H1 (cell line): ENCODE results near the gene NRP2. TPM values are rescaled to one million over a fixed set of nuclear protein-coding genes. Genes with fewer than 3 reads are reported as not detected.

Source experiments
- KDM5A ChIP-seq: fragments of 200-600 bp; IDR thresholded peaks from 2 replicates; pipeline ENCODE4 v1.7.1; 2012; ENCODE audit warnings: mild to moderate bottlenecking, low read length, inconsistent platforms, mixed read lengths
- SAP30 ChIP-seq: fragments of 300-600 bp; sonication (generic); IDR thresholded peaks from 2 replicates; pipeline ENCODE4 v1.7.1; 2012; ENCODE audit warnings: low read length, moderate library complexity, mild to moderate bottlenecking, inconsistent platforms; ENCODE audit not compliant: insufficient read depth, insufficient replicate concordance
- TBP ChIP-seq: IDR thresholded peaks from 2 replicates; pipeline ENCODE4 v1.6.1; 2011; ENCODE audit warnings: low read depth, low read length, improper control_type of control experiment
- polyA plus RNA-seq, 7 experiments: library from polyadenylated mRNA; depleted of rRNA in 3 of 7; stranded (reverse) in 5 of 7; unstranded in 2 of 7; fragments of >200 nt in 5 of 7; fragments of 200-250 nt in 2 of 7; gene quantifications; 1 replicate in 5 of 7; 2 replicates in 1 of 7; 4 replicates in 1 of 7; pipeline versions ENCODE4 v1.2.1 to v1.2.3, GENCODE V29; 2011 to 2013; ENCODE audit warnings: missing spikeins in 2 of 7, mixed read lengths in 2 of 7
- total RNA-seq: library from RNA; stranded (reverse); fragmentation: NEBNext Ultra II Directional; extraction: Animal tissue kit (Norgen Biotek cat#: 25700); gene quantifications from 2 replicates; pipeline ENCODE4 v1.2.1, GENCODE V29; 2021
- TF ChIP-seq, protein P1 (sequence below): fragments of 300-600 bp; sonication (generic); IDR thresholded peaks from 2 replicates; pipeline ENCODE4 v1.7.1; 2012; ENCODE audit warnings: low read length, moderate library complexity, mild to moderate bottlenecking, inconsistent platforms; ENCODE audit not compliant: insufficient replicate concordance
- TF ChIP-seq, protein P2 (sequence below): IDR thresholded peaks from 2 replicates; pipeline ENCODE4 v1.6.1; 2012; ENCODE audit warnings: inconsistent platforms

The NRP2 gene
- total and polyA plus RNA-seq, 2 of the 8 experiments (the other 6 are each of a cell fraction or from before 2014, with no cell fraction given) = 32.0 to 37.8 TPM

DNA sequence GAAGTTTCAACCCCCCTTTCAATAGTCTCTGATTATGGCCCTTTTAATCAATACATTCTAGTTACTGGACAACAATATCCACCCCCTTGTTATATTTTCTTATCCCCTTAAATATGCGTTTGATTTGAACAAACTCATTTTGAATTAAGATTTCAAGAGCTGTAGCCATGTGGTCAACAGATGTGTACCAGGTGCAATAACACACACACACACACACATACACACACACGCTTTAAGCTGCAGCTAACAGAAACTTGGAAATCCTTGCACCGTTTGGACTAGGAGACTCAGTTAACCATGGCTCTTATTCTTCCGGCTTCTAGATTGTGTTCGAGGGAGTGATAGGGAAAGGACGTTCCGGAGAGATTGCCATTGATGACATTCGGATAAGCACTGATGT, 82.8 kb downstream of the NRP2 start (continued):
- TF ChIP-seq, protein P1, sequence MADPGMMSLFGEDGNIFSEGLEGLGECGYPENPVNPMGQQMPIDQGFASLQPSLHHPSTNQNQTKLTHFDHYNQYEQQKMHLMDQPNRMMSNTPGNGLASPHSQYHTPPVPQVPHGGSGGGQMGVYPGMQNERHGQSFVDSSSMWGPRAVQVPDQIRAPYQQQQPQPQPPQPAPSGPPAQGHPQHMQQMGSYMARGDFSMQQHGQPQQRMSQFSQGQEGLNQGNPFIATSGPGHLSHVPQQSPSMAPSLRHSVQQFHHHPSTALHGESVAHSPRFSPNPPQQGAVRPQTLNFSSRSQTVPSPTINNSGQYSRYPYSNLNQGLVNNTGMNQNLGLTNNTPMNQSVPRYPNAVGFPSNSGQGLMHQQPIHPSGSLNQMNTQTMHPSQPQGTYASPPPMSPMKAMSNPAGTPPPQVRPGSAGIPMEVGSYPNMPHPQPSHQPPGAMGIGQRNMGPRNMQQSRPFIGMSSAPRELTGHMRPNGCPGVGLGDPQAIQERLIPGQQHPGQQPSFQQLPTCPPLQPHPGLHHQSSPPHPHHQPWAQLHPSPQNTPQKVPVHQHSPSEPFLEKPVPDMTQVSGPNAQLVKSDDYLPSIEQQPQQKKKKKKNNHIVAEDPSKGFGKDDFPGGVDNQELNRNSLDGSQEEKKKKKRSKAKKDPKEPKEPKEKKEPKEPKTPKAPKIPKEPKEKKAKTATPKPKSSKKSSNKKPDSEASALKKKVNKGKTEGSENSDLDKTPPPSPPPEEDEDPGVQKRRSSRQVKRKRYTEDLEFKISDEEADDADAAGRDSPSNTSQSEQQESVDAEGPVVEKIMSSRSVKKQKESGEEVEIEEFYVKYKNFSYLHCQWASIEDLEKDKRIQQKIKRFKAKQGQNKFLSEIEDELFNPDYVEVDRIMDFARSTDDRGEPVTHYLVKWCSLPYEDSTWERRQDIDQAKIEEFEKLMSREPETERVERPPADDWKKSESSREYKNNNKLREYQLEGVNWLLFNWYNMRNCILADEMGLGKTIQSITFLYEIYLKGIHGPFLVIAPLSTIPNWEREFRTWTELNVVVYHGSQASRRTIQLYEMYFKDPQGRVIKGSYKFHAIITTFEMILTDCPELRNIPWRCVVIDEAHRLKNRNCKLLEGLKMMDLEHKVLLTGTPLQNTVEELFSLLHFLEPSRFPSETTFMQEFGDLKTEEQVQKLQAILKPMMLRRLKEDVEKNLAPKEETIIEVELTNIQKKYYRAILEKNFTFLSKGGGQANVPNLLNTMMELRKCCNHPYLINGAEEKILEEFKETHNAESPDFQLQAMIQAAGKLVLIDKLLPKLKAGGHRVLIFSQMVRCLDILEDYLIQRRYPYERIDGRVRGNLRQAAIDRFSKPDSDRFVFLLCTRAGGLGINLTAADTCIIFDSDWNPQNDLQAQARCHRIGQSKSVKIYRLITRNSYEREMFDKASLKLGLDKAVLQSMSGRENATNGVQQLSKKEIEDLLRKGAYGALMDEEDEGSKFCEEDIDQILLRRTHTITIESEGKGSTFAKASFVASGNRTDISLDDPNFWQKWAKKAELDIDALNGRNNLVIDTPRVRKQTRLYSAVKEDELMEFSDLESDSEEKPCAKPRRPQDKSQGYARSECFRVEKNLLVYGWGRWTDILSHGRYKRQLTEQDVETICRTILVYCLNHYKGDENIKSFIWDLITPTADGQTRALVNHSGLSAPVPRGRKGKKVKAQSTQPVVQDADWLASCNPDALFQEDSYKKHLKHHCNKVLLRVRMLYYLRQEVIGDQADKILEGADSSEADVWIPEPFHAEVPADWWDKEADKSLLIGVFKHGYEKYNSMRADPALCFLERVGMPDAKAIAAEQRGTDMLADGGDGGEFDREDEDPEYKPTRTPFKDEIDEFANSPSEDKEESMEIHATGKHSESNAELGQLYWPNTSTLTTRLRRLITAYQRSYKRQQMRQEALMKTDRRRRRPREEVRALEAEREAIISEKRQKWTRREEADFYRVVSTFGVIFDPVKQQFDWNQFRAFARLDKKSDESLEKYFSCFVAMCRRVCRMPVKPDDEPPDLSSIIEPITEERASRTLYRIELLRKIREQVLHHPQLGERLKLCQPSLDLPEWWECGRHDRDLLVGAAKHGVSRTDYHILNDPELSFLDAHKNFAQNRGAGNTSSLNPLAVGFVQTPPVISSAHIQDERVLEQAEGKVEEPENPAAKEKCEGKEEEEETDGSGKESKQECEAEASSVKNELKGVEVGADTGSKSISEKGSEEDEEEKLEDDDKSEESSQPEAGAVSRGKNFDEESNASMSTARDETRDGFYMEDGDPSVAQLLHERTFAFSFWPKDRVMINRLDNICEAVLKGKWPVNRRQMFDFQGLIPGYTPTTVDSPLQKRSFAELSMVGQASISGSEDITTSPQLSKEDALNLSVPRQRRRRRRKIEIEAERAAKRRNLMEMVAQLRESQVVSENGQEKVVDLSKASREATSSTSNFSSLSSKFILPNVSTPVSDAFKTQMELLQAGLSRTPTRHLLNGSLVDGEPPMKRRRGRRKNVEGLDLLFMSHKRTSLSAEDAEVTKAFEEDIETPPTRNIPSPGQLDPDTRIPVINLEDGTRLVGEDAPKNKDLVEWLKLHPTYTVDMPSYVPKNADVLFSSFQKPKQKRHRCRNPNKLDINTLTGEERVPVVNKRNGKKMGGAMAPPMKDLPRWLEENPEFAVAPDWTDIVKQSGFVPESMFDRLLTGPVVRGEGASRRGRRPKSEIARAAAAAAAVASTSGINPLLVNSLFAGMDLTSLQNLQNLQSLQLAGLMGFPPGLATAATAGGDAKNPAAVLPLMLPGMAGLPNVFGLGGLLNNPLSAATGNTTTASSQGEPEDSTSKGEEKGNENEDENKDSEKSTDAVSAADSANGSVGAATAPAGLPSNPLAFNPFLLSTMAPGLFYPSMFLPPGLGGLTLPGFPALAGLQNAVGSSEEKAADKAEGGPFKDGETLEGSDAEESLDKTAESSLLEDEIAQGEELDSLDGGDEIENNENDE = no peak
- TF ChIP-seq SAP30 (no peak), TBP (no peak), KDM5A (no peak)
- TF ChIP-seq, protein P2, sequence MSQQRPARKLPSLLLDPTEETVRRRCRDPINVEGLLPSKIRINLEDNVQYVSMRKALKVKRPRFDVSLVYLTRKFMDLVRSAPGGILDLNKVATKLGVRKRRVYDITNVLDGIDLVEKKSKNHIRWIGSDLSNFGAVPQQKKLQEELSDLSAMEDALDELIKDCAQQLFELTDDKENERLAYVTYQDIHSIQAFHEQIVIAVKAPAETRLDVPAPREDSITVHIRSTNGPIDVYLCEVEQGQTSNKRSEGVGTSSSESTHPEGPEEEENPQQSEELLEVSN = no peak
